Stimulated activated naive B cell treated with anti-CD40 and anti-IgM and Interleukin-4, amounts not matched to agents 10 μg/mL and 1 μg/mL and 100 μg/mL, for 72 hours (primary cell): Measurements from ENCODE around the gene SLC5A12.

Experiments used
- ATAC-seq, 2 donors: fragments of 150-1000 bp; cut with Tn5 transposase; replicated peaks; 2 replicates each; pipeline ENCODE4 v1.10.0; 2021; ENCODE audit warnings: moderate library complexity in 1 of 2
- DNase-seq: peaks from one replicate; pipeline ENCODE4 v3.0.0; 2021
- H3K27ac Mint-ChIP-seq: one replicate; pipeline ENCODE4 v1.8.0; 2022; ENCODE audit warnings: mild to moderate bottlenecking, mixed read lengths
- H3K27me3 Mint-ChIP-seq, 2 donors: one replicate each; pipeline ENCODE4 v1.8.0; 2022; ENCODE audit warnings: mixed read lengths in 2 of 2
- H3K36me3 Mint-ChIP-seq, 2 donors: one replicate each; pipeline ENCODE4 v1.8.0; 2022; ENCODE audit warnings: mixed read lengths in 2 of 2, mild to moderate bottlenecking in 1 of 2
- H3K4me1 Mint-ChIP-seq, 2 donors: one replicate each; pipeline ENCODE4 v1.8.0; 2022; ENCODE audit warnings: mixed read lengths in 2 of 2, mild to moderate bottlenecking in 1 of 2
- H3K4me3 Mint-ChIP-seq, 2 donors: one replicate each; pipeline ENCODE4 v1.8.0; 2022; ENCODE audit warnings: mild to moderate bottlenecking in 2 of 2, mixed read lengths in 2 of 2, moderate library complexity in 1 of 2
- H3K9me3 Mint-ChIP-seq, 2 donors: one replicate each; pipeline ENCODE4 v1.8.0; 2022; ENCODE audit warnings: mixed read lengths in 2 of 2, mild to moderate bottlenecking in 1 of 2

SLC5A12 gene

DNA sequence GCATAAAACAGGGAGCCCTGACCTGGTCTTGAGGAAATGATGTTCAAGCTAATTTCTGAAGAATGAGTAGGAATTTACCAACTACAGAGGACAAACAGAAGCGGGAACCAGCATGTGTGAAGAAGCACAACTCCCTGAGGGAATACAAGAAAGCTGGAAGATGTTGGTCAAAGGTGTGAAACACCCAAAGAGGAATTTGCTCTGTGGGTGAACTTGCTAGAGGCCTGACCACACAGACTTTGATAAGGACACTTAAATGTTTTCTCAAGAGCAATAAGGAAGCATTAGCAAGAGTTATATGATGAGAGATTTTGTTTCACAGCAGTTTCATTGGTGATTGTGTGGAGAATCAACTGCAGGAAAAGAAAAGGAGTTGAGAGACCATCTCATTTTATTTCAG is 17.6 kb downstream of the SLC5A12 start:
- Mint-ChIP-seq H3K4me1 (no peaks in the 10 kb centered on the region), H3K9me3 (no peaks in the 10 kb centered on the region), H3K27me3 (no peaks in the 10 kb centered on the region), H3K4me3 (no peak overlapping the region), H3K27ac (no peak overlapping the region), H3K36me3 (no peaks in the 10 kb centered on the region)
- DNase-seq (no peak), ATAC-seq (no peak)

DNA sequence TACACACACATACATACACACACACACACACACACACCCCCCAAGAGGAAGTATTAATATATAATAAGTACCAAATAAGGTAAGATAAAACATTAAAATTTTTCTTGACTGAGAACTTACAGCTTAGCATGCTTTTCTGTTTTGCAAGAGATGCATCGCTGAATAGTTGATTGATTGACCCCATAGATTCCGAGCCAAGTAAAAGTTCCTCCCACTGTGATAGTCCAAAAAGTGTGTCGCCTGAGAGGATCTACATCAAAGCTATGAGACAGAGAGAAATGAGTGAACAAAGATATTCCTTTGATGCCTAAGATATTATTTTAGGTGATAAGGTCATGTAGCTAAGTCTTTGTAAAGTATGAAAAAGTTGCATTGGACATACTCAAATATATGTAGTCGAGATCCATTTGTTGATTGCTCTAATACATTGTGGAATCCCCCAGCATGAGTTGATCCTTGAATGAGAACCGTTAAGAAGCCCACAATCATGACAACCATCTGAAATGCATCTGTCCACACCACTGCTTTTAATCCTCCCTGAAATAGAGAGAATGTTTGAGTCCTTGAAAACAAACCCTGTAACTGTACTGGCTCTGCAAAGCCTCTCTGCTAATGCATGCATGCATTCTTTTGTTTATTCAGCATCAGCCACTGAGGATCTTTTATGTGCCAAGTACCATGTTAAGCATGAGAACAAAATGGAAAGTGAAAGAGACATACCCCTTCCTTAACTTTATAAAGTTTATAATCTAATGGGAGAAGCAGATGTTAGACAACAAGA is 18.3 kb downstream of the SLC5A12 start:
- no peak overlapping the region for H3K4me3 Mint-ChIP-seq
- no peak for ATAC-seq
- no peak overlapping the region for H3K27ac Mint-ChIP-seq
- no peaks in the 10 kb centered on the region for H3K4me1 Mint-ChIP-seq
- no peaks in the 10 kb centered on the region for H3K9me3 Mint-ChIP-seq
- H3K36me3 Mint-ChIP-seq, result no peaks in the 10 kb centered on the region
- H3K27me3 Mint-ChIP-seq, result no peaks in the 10 kb centered on the region
- DNase-seq, result no peak

DNA sequence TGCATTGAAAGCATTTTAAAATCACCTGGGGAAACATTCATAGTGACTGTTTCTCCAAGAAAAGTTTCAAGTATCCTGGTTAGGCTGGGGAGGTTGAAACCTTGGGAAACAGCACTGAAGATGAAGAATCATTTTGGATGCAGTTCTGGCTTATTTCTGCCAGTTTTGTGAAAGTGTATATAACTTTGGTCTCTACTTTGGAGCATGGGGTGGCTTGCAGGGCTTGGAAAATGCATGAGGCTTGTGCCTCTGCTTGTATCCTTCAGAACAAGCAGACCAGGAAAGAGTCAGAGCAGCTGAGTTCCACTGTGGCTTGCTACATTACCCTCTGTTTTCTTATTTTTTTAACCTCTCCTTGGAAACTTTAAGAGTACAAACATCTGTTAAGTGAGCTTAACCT is 19.5 kb downstream of the SLC5A12 start:
- no peak for DNase-seq
- Mint-ChIP-seq H3K4me3 (no peak overlapping the region), H3K27ac (no peak overlapping the region), H3K9me3 (no peaks in the 10 kb centered on the region), H3K27me3 (no peaks in the 10 kb centered on the region), H3K36me3 (no peaks in the 10 kb centered on the region), H3K4me1 (no peaks in the 10 kb centered on the region)
- no peak for ATAC-seq

DNA sequence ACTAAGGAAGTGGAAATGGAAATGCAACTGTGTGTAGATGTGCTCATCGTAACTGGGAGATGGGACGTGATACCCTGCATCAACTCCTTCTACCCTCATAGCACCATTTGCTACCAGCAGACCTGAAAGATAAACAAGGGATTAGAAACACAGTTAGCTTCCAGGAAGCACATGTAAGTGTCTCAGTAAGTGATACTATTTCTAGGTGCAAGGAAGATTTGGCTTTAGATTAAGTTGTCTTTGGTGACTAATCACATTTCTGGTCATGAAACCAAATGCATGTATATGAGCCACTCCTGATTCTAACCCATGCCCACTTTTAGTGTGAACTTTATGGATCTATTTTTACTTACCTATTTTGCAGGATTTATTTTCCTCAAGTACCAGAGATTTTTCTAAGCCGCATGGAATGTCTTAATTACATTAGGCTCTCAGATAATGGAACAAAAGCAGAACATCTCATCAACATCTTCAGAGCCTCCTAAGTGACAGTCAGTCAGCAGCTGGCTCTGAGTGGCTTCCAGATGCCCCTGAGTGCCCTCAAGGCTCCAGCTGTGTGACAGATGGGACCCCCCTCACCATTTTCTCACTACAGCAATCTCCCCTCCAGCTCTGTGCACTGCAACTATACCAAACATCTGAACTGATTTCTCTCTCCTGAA is 21.2 kb downstream of the SLC5A12 start:
- DNase-seq (no peak), ATAC-seq (no peak)
- no peaks in the 10 kb centered on the region for H3K27me3 Mint-ChIP-seq
- H3K9me3 Mint-ChIP-seq, result no peaks in the 10 kb centered on the region
- H3K4me3 Mint-ChIP-seq, result no peak overlapping the region
- H3K4me1 Mint-ChIP-seq, result no peaks in the 10 kb centered on the region
- H3K36me3 Mint-ChIP-seq, result no peaks in the 10 kb centered on the region
- H3K27ac Mint-ChIP-seq, result no peak overlapping the region

DNA sequence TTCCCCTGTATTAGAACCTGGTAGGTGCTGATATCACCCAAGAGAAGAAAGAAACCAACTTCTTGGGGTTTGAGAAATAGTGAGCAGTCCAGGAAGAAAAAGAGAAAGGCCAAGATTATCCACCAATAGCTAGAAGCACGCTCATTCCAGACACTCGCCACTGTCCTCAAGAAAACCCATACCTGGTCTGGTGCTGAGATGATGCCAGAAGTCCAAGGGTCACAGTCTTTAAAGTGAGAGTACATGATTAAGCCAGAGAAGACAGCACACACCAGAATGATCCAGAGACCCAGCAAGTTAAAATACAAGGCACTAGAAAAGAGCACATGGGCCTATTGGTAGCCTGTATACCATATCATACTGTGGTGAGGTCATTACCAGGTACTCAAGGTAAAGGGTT is 23.6 kb downstream of the SLC5A12 start:
- no peaks in the 10 kb centered on the region for H3K27me3 Mint-ChIP-seq
- H3K36me3 Mint-ChIP-seq, result no peaks in the 10 kb centered on the region
- no peak for ATAC-seq
- no peak overlapping the region for H3K27ac Mint-ChIP-seq
- no peaks in the 10 kb centered on the region for H3K4me1 Mint-ChIP-seq
- no peak for DNase-seq
- no peaks in the 10 kb centered on the region for H3K9me3 Mint-ChIP-seq
- no peak overlapping the region for H3K4me3 Mint-ChIP-seq

DNA sequence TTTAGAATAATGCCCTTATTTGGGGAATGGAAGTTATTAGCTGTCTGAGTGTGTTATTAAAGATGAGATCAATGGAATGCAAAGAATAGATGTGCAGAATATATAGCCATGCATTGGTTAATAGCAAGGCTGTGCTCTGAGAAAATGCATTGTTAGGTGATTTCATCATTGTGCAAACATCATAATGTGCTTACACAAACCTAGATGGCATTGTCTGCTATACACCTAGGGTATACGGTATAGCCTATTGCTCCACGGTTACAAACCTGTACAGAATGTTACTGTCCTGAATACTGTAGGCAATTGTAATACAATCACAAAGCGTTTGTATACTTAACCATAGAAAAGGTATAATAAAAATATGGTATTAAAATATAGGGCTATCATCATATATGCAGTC is 25.5 kb downstream of the SLC5A12 start:
- Mint-ChIP-seq H3K4me3 (no peak overlapping the region), H3K9me3 (no peaks in the 10 kb centered on the region), H3K36me3 (no peaks in the 10 kb centered on the region), H3K27ac (no peak overlapping the region), H3K4me1 (no peaks in the 10 kb centered on the region), H3K27me3 (no peaks in the 10 kb centered on the region)
- DNase-seq (no peak), ATAC-seq (no peak)

DNA sequence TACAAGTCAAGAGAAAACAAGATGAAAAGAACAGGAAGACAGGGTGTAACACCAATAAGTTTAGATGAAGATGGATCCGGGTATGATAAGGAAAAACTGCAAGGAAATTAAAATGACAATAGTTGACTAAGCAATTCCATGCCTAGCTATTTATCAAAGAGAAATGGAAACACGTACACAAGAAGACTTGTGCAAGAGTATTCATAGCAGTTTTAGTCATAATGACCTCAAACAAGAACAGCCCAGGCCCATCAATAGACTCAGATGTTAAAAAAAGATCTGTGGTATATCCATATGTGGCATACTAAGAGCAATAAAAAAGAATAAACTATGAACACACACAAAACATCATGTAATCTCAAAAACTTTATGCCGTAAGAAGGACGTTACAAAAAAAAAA is 33.2 kb downstream of the SLC5A12 start:
- no peaks in the 10 kb centered on the region for H3K4me1 Mint-ChIP-seq
- no peaks in the 10 kb centered on the region for H3K27me3 Mint-ChIP-seq
- ATAC-seq (no peak), DNase-seq (no peak)
- H3K27ac Mint-ChIP-seq, result no peak overlapping the region
- no peaks in the 10 kb centered on the region for H3K36me3 Mint-ChIP-seq
- H3K9me3 Mint-ChIP-seq, result no peaks in the 10 kb centered on the region
- no peak overlapping the region for H3K4me3 Mint-ChIP-seq

DNA sequence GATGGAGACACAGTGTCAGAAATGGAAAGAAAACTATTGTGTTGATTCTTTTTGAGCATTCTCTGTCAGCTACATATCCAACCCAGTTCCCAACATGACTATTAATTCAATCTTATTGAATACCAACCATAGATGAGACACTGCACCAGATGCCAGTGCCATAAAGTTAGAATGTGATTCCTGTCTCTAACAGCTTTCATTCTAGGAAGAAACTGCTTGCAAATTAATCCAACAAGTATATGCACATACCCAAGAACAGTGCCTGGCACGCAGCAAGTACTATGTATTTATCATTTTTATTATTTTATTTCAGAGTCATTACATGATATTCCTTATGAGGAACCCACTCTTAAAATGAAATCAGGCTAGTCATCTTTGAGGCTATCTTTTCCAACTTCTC is 34.5 kb downstream of the SLC5A12 start:
- H3K36me3 Mint-ChIP-seq, result no peaks in the 10 kb centered on the region
- no peaks in the 10 kb centered on the region for H3K4me1 Mint-ChIP-seq
- ATAC-seq, result no peak
- H3K4me3 Mint-ChIP-seq, result no peak overlapping the region
- no peaks in the 10 kb centered on the region for H3K9me3 Mint-ChIP-seq
- no peaks in the 10 kb centered on the region for H3K27me3 Mint-ChIP-seq
- H3K27ac Mint-ChIP-seq, result no peak overlapping the region
- no peak for DNase-seq

DNA sequence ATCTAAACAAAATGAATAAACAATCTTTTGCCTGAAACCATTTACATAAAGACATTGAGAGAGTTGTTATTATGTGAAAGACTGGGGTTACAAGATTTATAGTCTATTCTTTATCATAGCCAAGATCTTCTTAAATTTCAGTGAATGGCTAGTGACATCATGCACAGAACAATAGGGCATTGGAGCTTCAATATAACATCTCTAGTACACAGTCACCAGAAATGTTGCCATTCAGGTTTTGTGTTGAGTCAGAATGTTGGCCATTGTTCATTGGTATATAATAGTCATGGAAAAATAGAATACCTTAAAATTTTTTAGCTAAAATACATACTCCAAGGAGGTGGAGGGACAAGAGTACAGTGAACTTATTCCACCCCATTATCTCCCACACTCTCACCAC is 44.3 kb downstream of the SLC5A12 start:
- peaks cover 0 to 2% of the 10 kb centered on the region in 2 donors for H3K9me3 Mint-ChIP-seq
- ATAC-seq, result no peak
- no peak overlapping the region for H3K4me3 Mint-ChIP-seq
- no peaks in the 10 kb centered on the region for H3K4me1 Mint-ChIP-seq
- no peak overlapping the region for H3K27ac Mint-ChIP-seq
- no peak for DNase-seq
- H3K27me3 Mint-ChIP-seq, result no peaks in the 10 kb centered on the region
- H3K36me3 Mint-ChIP-seq, result no peaks in the 10 kb centered on the region

DNA sequence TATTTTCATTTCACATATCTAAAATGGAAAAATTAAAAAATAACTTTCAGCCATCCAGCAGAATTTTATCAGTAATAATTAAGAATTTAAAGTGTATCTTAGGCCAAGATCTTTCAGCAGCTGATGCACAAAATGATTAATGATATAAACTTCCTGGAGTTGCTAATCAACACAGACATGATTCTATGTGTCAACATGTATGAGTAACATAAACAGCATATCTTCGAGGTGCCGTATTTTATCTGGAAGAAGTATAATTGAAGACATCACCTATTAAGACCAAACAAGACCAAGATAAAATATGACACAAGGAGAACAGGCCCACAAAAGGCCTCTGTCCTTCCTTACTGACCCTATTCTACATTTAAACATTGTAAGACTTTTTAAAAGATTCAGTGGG is 45.2 kb downstream of the SLC5A12 start:
- no peaks in the 10 kb centered on the region for H3K27me3 Mint-ChIP-seq
- no peak overlapping the region for H3K27ac Mint-ChIP-seq
- no peaks in the 10 kb centered on the region for H3K36me3 Mint-ChIP-seq
- no peak for DNase-seq
- no peak overlapping the region for H3K4me3 Mint-ChIP-seq
- no peaks in the 10 kb centered on the region for H3K4me1 Mint-ChIP-seq
- H3K9me3 Mint-ChIP-seq, result peaks cover 0 to 2% of the 10 kb centered on the region in 2 donors
- ATAC-seq, result no peak

DNA sequence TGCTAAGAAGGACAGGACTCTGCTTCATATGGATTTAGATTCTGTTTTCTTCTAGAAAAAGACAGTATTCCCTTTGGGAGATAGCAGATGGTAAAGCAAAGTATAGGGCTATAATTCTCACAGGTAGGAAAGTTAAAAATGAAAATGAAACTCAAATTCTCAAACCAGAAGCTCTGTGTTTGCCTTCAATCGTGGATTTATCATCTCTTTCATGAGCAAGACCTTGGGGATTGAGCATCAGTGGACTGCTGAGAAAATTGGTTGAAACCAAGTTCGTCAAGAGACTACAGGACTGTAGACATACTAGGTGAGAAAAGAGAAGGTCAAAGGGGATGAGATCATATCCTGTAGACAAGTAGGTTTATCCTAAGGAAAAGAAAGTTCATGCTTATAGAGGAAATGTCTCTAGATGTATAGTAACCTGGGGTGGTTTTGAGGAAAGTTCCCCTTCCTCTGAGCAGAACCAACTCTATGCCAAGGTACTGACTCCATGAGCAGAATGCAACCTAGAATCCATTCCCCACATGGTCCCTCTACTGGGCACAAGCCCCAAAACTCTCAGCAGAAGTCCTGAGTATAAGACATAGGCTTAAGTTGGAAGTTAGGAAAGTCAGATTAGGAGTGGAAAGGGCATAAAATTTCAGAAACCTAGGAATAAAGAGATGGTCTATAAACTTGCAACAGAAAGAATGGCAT is 46.5 kb downstream of the SLC5A12 start:
- Mint-ChIP-seq H3K27ac (no peak overlapping the region), H3K9me3 (peaks cover 0 to 2% of the 10 kb centered on the region in 2 donors), H3K27me3 (no peaks in the 10 kb centered on the region), H3K4me3 (no peak overlapping the region), H3K36me3 (no peaks in the 10 kb centered on the region), H3K4me1 (no peaks in the 10 kb centered on the region)
- no peak for DNase-seq
- no peak for ATAC-seq

DNA sequence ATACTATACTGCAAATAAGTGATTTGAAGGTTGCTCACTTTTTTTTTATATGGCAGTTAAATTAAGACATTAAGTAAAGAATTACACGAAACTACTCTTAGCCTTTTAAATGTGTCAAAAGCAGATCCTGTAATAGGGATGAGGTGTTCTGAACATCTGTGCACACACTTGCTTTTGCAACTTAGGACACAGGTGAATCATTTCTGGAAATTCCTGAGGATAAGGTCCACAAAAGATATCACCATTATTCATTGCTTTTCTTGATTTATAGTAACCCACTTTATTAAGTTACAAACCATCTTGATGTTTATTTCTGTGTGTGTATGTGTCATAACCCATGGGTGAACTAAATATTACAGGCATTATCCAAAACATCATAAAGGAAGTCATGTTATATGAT is 55.9 kb downstream of the SLC5A12 start:
- no peaks in the 10 kb centered on the region for H3K36me3 Mint-ChIP-seq
- ATAC-seq (no peak), DNase-seq (no peak)
- H3K27me3 Mint-ChIP-seq, result no peaks in the 10 kb centered on the region
- H3K4me3 Mint-ChIP-seq, result no peak overlapping the region
- H3K4me1 Mint-ChIP-seq, result no peaks in the 10 kb centered on the region
- H3K27ac Mint-ChIP-seq, result no peak overlapping the region
- no peaks in the 10 kb centered on the region for H3K9me3 Mint-ChIP-seq

DNA sequence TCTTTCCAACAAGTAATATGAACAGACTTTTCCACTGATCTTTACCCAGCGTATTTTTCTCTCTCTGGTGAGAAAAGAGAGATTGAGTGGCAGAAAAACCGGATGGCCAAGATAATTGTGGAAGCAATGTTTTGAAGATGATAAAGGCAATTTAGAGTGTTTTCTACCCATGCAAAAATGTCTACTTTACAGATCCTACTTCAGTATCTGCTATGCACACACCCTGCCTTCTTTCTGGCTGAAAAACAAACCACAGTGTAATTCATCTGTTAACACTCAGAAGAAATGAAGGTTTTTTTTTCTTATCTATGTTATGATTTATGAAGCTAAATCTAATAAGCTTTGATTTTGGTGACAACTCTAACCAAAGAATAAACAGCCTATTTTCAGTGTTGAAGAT is 56.8 kb downstream of the SLC5A12 start:
- DNase-seq (no peak), ATAC-seq (no peak)
- Mint-ChIP-seq H3K27ac (no peak overlapping the region), H3K36me3 (no peaks in the 10 kb centered on the region), H3K9me3 (no peaks in the 10 kb centered on the region), H3K4me3 (no peak overlapping the region), H3K27me3 (no peaks in the 10 kb centered on the region), H3K4me1 (no peaks in the 10 kb centered on the region)

DNA sequence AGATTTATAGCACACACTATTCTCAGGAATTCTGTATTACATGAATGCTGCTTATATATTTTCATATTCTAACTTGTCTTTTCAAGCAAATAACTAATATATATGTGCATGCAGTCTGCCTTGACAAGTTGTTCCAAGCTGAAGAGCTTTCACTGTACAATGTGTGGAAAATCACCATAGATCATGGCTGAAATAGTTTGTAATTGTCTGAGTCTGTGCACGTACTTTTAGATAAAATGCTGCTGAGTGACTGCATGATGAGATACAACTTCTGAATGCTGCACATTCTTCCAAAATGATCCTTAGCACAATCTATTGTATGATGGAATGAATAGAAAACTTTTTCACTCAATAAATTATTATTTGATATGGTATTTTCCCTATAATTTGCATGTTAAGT is 58.9 kb downstream of the SLC5A12 start:
- Mint-ChIP-seq H3K27me3 (no peaks in the 10 kb centered on the region), H3K27ac (no peak overlapping the region), H3K4me1 (no peaks in the 10 kb centered on the region), H3K36me3 (no peaks in the 10 kb centered on the region), H3K9me3 (no peaks in the 10 kb centered on the region), H3K4me3 (no peak overlapping the region)
- DNase-seq, result no peak
- ATAC-seq, result no peak

DNA sequence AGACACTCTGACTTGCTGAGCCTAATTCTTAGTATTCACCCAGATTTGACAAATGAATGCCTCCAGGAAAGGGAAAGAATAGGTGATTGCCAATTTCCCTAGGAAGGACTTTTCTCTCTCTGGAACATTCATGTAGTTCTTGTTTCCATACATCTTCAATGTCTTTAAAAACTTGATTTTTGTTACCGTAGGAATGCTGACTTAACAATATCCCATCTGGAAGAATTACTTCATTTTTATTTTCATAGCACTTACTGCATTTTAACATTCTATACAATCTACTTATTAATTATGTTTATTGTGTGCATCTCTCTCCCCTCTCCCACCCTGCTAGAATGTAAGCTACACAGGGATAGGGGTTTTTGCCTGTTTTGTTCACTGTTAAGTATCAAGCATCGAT is 66.6 kb downstream of the SLC5A12 start:
- DNase-seq (no peak), ATAC-seq (no peak)
- H3K4me3 Mint-ChIP-seq, result no peak overlapping the region
- H3K4me1 Mint-ChIP-seq, result no peaks in the 10 kb centered on the region
- no peaks in the 10 kb centered on the region for H3K9me3 Mint-ChIP-seq
- no peaks in the 10 kb centered on the region for H3K27me3 Mint-ChIP-seq
- no peaks in the 10 kb centered on the region for H3K36me3 Mint-ChIP-seq
- H3K27ac Mint-ChIP-seq, result no peak overlapping the region
